Gastrocnemius medialis (tissue), 4 donors: ENCODE measurements around the gene TXNDC8.

Experiments
- POLR2A ChIP-seq, 2 donors: fragments of 450-650 bp; IDR thresholded peaks; one replicate each; pipeline ENCODE4 v1.6.1; 2017; ENCODE audit warnings: antibody characterized with exemption in 2 of 2, mild to moderate bottlenecking in 2 of 2, moderate library complexity in 2 of 2
- TF ChIP-seq, protein P1 (sequence below), 5 experiments: fragments of 450-650 bp in 3 of 5; fragments of 200-600 bp in 2 of 5; sonication (generic) in 2 of 5; IDR thresholded peaks in 4 of 5; conservative IDR thresholded peaks in 1 of 5; 1 replicate in 4 of 5; 2 replicates in 1 of 5; pipeline ENCODE4 v1.5.1; 2016 to 2019; ENCODE audit warnings: antibody characterized with exemption in 5 of 5, mild to moderate bottlenecking in 3 of 5, moderate library complexity in 3 of 5

GRCh38 chr9:110351009-110351467 lies 13.4 kb upstream of the TXNDC8 start:
- TF ChIP-seq, protein P1, sequence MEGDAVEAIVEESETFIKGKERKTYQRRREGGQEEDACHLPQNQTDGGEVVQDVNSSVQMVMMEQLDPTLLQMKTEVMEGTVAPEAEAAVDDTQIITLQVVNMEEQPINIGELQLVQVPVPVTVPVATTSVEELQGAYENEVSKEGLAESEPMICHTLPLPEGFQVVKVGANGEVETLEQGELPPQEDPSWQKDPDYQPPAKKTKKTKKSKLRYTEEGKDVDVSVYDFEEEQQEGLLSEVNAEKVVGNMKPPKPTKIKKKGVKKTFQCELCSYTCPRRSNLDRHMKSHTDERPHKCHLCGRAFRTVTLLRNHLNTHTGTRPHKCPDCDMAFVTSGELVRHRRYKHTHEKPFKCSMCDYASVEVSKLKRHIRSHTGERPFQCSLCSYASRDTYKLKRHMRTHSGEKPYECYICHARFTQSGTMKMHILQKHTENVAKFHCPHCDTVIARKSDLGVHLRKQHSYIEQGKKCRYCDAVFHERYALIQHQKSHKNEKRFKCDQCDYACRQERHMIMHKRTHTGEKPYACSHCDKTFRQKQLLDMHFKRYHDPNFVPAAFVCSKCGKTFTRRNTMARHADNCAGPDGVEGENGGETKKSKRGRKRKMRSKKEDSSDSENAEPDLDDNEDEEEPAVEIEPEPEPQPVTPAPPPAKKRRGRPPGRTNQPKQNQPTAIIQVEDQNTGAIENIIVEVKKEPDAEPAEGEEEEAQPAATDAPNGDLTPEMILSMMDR (IDR thresholded peaks at IDR 0.05 in 4 of 5, conservative IDR thresholded peaks at IDR 0.05 in 1 of 5): no peak
- no peak for TF ChIP-seq POLR2A (IDR thresholded peaks at IDR 0.05)
